NB4 (cell line): Measurements from ENCODE around the gene TSPAN5.

ENCODE experiments used
- CTCF ChIP-seq: IDR thresholded peaks from one replicate; pipeline ENCODE4 v1.5.1; 2012; ENCODE audit warnings: low read depth, low read length
- MAX ChIP-seq: IDR thresholded peaks from 2 replicates; pipeline ENCODE4 v1.6.1; 2011; ENCODE audit warnings: low read depth, low read length
- MYC ChIP-seq: IDR thresholded peaks from 2 replicates; pipeline ENCODE4 v1.6.1; 2011; ENCODE audit warnings: low read depth, low read length
- POLR2A ChIP-seq: IDR thresholded peaks from 2 replicates; pipeline ENCODE4 v1.6.1; 2011; ENCODE audit warnings: mild to moderate bottlenecking; ENCODE audit not compliant: insufficient read length; ENCODE audit errors: extremely low read depth

GRCh38 chr4:98618680-98619079 lies 39.7 kb downstream of the TSPAN5 start:
- TF ChIP-seq MAX (no peak), CTCF (no peak), POLR2A (no peak), MYC (no peak)
